Measurements from ENCODE around the gene HAT1.
"Not testable (repeated sequence)": the region's sequence is repeated elsewhere in the genome, so short reads cannot be mapped to it uniquely, and the experiment has no call there.

The HAT1 gene

GRCh38 chr2:171991027-171991426 is 68.8 kb downstream of the HAT1 start:
- no peak overlapping the region for H3K4me3 ChIP-seq (ENCODE audit: low read depth, low read length)
- no peak for DNase-seq (ENCODE audit: low read depth, low spot score)
- POLR2A ChIA-PET, result no interaction called here
- CTCF ChIA-PET, result no interaction called here
- TF ChIP-seq, protein P1, sequence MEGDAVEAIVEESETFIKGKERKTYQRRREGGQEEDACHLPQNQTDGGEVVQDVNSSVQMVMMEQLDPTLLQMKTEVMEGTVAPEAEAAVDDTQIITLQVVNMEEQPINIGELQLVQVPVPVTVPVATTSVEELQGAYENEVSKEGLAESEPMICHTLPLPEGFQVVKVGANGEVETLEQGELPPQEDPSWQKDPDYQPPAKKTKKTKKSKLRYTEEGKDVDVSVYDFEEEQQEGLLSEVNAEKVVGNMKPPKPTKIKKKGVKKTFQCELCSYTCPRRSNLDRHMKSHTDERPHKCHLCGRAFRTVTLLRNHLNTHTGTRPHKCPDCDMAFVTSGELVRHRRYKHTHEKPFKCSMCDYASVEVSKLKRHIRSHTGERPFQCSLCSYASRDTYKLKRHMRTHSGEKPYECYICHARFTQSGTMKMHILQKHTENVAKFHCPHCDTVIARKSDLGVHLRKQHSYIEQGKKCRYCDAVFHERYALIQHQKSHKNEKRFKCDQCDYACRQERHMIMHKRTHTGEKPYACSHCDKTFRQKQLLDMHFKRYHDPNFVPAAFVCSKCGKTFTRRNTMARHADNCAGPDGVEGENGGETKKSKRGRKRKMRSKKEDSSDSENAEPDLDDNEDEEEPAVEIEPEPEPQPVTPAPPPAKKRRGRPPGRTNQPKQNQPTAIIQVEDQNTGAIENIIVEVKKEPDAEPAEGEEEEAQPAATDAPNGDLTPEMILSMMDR (IDR thresholded peaks at IDR 0.05; ENCODE audit: insufficient read depth, low read length, missing control alignments), result no peak

DNA sequence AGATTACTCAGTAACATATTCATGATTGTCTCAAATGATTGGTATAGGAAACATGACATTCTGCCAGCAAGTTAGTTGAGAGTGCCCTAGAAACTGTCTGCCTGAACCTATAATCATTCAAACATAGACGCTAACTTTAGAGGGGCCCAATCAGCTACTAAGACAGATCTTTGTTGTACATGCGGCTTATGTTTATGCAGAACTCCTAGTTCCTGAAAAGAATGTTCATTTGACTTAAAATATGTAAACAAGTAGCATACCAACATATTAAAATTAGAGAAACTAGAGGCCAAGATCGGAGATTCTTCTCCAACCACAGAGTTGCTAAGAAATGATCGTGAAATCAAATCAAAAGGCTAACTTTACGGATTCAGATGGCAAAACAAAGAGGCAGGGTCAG is 73.3 kb downstream of the HAT1 start:
- TF ChIP-seq, protein P1 (IDR thresholded peaks at IDR 0.05; ENCODE audit: insufficient read depth, low read length, missing control alignments), result no peak
- H3K4me3 ChIP-seq (ENCODE audit: low read depth, low read length), result no peak overlapping the region
- DNase-seq (ENCODE audit: low read depth, low spot score), result no peak
- CTCF ChIA-PET, result no interaction called here
- POLR2A ChIA-PET, result no interaction called here

- POLR2A ChIA-PET, result no interaction called here
- CTCF ChIA-PET, result no interaction called here
- no peak for DNase-seq (ENCODE audit: low read depth, low spot score)
- H3K4me3 ChIP-seq (ENCODE audit: low read depth, low read length), result no peak overlapping the region
- TF ChIP-seq, protein P1 (IDR thresholded peaks at IDR 0.05; ENCODE audit: insufficient read depth, low read length, missing control alignments), result no peak
Measured at GRCh38 chr2:171996021-171996420, 73.8 kb downstream of the HAT1 start.

DNA sequence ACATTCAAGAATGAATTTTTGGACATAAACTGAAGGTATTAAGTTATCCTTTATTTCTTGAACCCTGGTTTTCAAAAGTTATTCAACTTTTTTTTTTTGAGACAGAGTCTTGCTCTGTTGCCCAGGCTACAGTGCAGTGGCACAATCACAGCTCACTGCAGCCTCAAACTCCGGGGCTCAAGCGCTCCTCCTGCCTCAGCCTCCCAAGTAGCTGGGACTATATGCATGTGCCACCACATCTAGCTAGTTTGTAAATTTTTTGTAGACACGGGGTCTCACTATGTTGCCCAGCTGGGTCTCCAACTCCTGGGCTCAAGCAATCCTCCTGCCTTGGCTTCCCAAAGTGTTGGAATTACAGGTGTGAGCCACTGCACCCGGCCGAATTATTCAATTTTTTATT is 74.8 kb downstream of the HAT1 start:
- POLR2A ChIA-PET; DNase-seq (ENCODE audit: low read depth, low spot score); CTCF ChIA-PET; H3K4me3 ChIP-seq (ENCODE audit: low read depth, low read length): not testable (repeated sequence)

DNA sequence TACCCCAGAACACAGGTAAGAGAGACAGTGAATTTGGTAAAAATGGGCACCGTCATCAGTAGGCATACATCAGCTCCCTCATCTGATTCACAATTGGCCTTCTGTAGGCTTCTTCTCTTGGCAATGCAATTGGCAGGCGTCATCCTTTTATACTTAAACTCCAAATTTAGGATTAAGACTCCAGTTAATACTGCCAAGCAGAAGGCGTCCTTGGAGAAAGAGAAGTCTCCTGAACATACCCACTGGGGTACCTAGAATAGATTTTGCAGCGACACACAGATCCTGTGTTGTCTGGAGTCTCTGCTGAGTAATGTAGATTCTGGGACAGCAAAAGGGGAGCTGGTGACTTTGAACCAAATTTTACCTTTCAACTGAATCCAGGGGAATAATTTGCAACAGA is 76.9 kb downstream of the HAT1 start:
- POLR2A ChIA-PET, result no interaction called here
- DNase-seq (ENCODE audit: low read depth, low spot score), result no peak
- CTCF ChIA-PET, result interaction anchor here (1.2 kb wide), 1 partner anchor 19 kb away, joined by 3 read pairs; no protein-coding TSS in a partner anchor
- TF ChIP-seq, protein P1 (IDR thresholded peaks at IDR 0.05; ENCODE audit: insufficient read depth, low read length, missing control alignments), result no peak
- H3K4me3 ChIP-seq (ENCODE audit: low read depth, low read length), result peak overlapping the region; percentile 94

DNA sequence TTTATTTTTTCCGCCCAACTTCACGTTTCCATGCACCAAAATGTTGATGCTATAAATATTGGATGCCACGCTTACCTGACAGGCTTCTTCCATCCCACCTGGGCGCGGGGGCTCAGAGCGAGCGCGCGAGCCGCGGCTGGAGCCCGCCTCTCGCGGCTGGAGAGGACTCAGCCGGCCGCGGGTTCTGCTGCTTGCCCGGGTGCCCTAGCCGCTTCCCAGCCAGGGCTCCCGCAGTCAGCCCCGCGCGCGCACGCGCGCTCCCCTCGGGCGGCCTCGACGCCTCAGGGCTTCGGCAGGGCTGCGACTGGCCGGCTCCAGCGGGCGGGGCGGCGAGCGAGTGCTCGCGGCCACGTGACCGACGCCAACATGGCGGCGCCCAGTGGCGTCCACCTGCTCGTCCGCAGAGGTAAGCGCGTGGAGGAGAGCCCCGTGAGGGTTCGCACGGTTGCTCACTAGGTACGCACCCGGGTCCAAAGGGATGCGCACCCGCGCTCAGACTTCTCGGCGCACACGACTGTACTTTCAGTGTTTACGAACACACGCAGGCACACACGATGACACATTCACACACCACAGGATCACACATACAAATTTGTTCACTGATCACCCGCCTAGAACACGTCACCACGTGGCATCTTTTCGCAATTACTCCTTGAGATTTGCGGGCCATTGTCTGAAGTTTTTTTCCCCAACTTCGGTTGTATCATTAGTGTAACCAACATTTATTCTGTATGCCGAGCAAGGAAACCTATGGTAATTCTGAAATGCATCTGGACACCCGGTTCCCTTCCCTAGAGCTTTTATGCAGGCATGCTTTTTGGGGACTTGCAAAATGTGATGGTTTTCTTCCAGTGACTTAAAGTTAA is 77.6 kb downstream of the HAT1 start, which contains the start of gene METAP1D:
Gene METAP1D, plus strand, starts transcription at position 350 of the 866 bp plus-strand sequence. Its CDS starts 17 bp downstream, at position 367.
- ChIA-PET POLR2A (no interaction called here), CTCF (interaction anchor here (1.2 kb wide), 2 partner anchors 19 to 294 kb away, joined by 3 read pairs; no protein-coding TSS in a partner anchor)
- no peak for DNase-seq (ENCODE audit: low read depth, low spot score)
- peak within 1 kb of the TSS; percentile 94 for H3K4me3 ChIP-seq (ENCODE audit: low read depth, low read length)
- TF ChIP-seq, protein P1 (IDR thresholded peaks at IDR 0.05; ENCODE audit: insufficient read depth, low read length, missing control alignments), result no peak

All from AG04449 (cell line).